GM18507 (cell line): ENCODE data around the gene RBMS3.

ENCODE experiments used
- DNase-seq: peaks from one replicate; pipeline ENCODE4 v3.0.0; 2011; ENCODE audit warnings: low read depth; ENCODE audit not compliant: insufficient read length; ENCODE audit errors: extremely low spot score
- FAIRE-seq: peaks from 2 replicates; lab custom pipeline; 2011; peaks lifted over from hg19 to GRCh38; lab: Jason Lieb, UNC

Gene RBMS3

DNA sequence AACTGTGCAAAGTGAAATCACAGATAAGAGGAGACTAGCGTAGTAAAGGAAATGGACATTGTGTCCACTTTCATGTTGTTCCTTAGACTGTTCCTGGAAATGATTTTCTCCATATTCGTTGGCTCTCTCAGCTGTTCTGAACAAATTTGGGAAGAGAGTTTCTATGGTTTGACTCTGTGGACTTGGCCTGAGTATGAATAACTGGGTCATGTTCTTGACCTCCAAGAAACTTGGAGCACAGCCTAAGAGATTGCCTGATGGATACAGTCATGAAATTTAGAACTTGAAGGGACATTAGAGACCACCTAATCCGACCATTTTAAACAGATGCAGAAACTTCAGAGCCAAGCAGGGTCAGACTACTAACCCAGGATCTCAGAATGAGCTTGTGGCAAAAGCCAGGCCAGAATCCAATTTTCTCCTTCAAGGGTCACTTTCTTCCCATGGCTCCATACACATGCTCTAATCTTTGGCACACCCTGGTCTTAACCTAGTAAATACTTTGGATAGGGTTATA, 430.4 kb downstream of the RBMS3 start:
- FAIRE-seq (no peak), DNase-seq (no peak)

DNA sequence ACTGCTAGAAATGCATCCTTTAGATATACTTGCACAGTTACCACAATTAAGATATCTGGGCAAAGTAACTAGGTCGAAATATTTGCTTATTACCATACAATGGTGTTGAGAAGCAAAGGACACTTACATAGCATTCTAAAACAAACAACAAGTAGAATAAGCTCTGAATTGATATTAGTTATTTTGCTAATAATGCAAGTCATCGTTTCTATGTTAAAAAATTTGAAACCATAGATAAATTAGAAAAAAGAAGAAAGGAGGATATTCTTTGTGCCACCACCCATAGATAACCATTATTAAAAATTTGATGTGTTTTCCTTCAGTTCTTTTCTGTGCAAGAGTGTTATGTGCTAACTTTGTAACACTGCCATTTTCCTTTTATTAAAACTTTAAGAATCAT, 435.3 kb downstream of the RBMS3 start:
- DNase-seq: no peak
- FAIRE-seq: no peak

DNA sequence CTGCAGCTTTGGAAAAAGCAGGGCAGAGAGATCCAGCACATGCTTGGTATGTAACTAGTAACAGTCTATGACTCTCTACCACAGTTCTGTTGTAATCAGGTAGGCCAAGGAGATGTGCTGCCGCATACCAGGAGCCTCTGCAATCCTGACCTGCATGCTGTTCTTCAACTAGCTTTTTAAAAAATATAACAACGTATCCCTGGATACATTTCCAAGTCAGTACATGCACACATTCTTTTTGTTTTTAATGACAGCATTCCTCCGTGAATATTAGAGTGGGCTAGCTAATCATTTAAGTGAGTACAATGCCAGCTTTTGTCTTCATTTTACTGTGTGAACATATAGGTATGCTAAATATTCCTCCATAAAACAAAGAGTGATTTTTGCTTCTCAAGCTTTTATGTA, 437.8 kb downstream of the RBMS3 start:
- no peak for DNase-seq

DNA sequence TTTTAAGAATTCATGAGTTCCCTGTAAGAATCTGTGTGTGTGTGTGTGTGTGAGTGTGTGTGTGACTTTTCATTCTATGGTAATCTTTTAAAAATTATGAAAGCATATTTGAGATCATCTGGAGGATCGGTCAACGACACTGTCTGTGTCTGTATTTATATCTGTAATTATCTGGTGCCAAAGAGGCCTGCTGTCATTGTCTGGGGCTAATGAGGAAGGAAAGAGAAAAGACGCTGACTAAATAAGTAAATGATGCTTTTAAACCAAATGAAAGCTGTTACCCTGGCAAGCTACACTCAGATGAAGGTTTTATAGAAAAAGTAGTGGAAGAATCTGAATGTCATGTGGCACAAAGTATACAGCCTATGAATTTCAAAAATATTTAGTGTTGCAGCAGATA, 439.8 kb downstream of the RBMS3 start:
- FAIRE-seq: no peak
- no peak for DNase-seq

More for the DNA sequence above, 437.8 kb downstream of the RBMS3 start:
- no peak for FAIRE-seq

DNA sequence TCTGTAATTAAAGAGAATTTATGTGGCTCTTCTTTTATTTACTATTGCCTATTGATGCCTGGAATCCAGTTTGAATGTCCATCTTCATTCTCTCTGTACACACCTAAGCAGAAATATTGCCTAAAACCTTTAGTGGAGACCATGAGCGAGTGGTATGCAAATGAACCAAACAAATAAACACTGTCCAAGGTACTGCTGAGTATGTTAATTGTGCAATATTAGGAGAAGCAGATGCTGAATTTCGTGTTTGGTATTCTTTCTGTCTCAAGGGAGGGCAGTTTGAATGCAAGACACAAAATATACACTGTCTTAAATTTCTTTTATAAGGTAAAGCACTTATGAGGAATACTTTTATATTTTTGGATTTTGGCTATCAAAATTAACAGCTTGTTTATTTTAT, 440.9 kb downstream of the RBMS3 start:
- FAIRE-seq (no peak), DNase-seq (no peak)

DNA sequence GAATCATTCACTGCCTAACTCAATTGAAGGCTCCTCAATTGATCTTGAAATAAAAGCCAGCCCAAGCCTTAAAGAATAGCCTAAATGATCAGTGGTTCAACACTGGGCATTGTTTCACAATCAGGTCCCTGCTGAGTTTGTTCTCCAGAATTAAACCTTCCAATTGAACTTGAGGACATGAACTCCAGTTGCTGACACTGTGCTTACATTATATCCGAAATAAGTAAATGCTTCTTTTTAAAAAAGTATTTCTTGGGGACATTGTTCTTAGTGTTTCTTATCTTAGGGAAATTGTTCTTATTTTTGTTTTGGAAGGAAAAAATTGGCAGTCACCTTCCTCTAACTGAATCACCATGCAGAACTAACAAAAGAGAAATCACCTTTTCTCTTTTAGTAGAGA, 450.2 kb downstream of the RBMS3 start:
- FAIRE-seq: no peak
- DNase-seq: no peak

DNA sequence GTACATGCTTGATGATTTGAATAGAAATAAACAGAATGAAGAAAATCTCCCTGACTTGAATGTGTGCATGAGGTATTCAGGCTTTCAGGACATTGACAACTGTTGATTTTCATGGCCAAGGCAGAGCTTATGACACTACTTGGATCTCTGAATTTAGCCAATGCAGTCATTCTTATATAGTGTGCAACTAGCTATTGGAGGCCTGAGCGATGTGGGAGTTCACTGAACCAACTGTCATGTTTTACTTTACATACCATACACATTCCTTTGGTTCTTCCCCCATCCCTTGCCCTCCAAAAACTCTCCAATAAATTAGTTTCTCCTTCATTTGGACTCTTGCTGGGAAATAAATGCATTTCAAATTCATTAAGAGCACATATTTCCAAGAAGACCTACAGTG, 460.4 kb downstream of the RBMS3 start:
- DNase-seq (no peak), FAIRE-seq (no peak)

DNA sequence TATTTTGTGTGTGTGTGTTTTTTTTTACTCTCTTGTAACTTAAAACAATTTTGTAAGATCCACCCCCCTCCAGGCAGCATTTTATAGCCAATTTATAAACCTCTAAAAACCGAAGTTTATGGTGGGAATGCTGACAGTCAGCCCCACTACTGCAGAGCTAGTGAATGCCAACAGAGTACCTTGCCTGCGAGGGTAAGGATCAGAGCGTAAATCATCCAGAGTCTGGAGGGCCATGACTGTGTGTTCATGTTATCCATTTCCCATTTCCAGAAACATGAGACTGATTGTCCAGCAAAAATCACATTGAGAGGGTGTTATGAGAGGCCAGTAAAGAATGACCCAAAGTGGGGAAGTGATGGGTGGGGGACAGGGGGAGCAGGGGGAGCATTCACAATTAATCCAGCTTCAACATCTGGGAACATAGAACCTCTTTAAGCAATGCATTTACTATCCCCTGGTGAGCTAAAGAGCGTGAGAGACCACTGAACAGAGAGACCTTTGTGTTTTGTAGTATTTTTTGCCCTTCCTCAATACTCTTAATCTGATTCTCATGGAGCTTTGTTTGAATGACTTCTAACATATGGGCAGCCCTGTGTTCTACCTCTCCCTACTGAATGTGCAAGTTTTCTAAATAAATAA, 464.5 kb downstream of the RBMS3 start:
- DNase-seq (no peak), FAIRE-seq (no peak)

DNA sequence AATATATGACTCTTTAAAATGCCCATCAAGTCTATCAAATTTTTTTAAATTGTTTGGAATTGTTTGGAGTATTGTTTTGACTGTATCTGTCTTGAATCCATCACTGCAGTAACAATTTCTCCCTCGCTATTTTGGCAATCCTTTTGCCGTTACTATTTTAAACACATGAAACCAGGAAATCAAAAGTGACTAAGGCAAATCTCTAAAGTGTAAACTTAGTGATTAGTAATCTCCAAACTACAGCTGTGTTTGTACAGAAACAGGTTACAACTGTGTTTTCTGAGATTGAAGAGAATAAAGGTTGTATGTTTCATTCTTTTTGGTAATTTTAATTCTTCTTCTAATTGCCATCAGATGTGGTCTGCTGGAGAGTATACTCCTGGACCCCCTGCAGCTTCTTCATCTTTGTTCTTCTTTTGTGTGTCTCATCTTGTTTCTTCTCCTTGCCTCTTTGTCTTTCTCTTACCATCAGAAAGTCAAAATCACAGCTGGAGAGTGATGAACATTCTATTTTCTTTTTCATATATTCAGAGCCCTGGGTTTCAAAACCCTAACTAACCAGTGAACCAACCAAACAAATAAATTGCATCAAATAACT, 465.4 kb downstream of the RBMS3 start:
- no peak for DNase-seq
- FAIRE-seq: no peak

DNA sequence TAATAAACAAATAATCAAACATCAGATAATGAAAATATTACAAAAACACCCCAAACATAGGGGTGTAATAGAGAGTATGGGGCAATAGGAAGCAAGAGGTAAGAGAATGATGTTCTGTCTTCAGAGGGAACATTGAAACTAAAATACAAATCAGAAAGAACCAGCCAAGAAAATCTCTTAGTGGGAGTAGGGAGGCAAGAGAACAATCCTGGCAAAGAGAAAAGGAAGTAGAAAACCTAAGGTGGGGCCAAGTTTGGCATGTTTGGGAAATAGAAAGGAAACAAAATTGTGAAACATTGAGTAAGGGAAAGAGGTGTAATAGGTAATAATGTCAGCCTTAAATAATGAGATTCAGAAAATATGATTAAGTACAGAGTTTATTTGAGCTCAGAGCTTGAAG, 467.1 kb downstream of the RBMS3 start:
- FAIRE-seq (no peak), DNase-seq (no peak)

DNA sequence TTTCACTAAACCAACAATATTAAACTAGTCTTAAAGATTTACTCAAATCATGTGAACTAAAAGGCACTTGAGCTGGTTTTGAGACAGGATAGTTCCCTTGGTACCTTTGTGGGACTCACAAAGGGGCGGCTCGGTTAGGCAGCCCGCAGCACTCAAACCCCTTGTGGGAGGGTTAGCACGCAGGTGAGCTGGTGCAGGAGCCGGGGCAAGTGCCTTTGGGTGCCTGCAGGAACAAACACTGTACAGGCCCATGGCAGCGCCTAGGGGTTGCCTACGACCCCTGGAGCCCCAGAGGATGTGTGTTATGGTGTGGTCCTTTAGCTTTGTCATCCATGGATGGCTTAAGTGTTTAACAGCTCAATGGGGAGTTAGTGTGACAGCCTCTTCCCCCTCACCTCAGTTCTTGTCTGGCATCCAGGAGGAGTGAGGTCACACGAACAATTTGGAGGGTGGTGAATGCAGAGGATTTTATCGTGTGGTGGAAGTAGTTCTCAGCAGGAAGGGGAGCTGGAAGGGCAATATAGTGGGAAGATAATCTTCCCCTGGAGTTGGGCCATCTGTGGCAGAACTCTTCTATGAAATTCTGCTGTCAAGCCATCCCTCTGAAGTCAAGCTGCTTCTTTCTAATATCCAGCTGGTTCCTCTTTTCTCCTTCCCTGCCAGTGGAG, 470.9 kb downstream of the RBMS3 start:
- FAIRE-seq (no peak), DNase-seq (no peak)

DNA sequence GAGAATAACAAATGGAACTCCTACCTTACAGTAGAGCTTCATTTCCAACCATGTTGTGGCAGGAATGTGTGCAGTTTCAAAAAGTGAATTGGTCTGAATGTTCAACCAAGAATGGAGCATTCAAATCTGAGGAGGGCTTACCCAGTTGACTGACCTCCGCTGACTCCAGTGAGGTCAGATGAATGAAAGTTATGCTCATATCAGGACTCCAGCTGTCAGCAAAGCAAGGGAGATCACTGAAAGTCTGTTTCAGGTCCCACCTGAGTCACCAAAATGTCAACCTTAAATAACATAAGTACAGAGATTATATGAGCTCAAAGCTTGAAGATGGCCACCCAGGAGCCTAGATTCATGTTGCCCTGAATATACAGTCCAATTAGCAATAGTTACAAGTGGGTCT, 473.5 kb downstream of the RBMS3 start:
- FAIRE-seq: no peak
- no peak for DNase-seq

DNA sequence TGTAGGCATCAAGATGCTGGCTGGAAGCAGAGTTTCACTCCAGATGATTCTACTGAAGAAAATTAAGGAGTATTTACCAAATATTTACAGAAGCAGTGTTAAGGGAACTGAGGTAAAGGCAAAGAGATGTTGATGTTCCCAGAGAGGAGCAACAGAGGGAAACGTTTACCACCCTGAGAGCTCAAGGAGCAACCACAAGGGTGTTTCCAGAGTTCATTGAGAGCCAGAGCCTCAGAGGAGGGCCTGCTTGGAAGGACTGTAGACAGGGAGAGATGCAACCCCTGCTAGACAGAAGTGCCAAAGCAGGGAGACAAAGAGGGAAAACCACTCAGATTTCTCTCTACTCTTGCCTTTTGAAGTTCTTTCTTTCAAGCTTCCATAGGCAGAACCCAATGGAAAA, 474.5 kb downstream of the RBMS3 start:
- no peak for FAIRE-seq

DNA sequence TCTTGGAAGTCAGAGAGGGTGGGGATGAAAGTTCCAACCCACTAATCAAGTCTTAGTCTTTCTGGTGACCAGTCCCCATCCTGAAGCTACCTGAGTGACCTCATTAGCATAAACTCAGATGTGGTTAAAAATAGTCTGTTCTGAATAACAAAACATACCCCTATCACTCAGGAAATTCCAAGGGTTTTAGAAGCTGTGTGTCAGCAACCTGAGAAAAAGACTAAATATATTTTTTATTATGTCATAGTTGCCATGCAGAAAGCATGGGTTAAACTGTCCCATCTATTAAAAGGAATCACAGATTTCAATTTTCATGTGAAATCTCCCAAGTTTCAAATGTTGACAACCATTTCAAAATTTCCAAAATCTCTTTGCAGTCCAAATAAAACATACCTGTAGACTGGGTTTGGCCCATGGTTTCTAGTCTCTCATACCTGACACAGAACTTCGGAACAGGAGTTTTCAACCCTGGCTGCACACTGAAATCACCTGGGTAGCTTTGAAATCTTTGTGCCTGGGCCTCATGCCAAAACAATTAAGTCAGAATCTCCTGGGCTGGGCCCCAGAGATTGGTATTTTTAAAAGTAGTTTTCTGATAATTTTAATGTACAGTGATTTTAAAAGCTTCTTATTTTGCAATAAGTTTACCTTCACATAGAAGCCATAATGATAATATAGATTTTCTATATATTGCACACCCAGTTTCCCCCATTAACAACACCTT, 476.3 kb downstream of the RBMS3 start:
- no peak for FAIRE-seq
- no peak for DNase-seq

More for the DNA sequence above, 474.5 kb downstream of the RBMS3 start:
- no peak for DNase-seq

DNA sequence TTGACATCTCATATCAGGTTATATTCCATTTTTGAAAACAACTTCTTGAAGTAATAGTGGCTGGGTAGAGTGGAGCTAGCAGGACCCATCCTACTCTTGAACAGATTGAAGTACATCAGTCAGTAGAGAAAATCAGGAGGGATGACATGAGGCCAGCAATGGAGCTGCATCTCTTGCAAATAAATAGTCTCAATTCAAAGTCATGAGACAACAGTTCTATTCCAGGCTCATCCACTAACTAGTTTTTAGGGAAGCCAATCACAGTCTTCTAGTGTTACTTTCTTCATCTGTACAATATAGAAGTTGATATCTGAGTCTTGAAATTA, 477.2 kb downstream of the RBMS3 start:
- DNase-seq: no peak
- FAIRE-seq: no peak

DNA sequence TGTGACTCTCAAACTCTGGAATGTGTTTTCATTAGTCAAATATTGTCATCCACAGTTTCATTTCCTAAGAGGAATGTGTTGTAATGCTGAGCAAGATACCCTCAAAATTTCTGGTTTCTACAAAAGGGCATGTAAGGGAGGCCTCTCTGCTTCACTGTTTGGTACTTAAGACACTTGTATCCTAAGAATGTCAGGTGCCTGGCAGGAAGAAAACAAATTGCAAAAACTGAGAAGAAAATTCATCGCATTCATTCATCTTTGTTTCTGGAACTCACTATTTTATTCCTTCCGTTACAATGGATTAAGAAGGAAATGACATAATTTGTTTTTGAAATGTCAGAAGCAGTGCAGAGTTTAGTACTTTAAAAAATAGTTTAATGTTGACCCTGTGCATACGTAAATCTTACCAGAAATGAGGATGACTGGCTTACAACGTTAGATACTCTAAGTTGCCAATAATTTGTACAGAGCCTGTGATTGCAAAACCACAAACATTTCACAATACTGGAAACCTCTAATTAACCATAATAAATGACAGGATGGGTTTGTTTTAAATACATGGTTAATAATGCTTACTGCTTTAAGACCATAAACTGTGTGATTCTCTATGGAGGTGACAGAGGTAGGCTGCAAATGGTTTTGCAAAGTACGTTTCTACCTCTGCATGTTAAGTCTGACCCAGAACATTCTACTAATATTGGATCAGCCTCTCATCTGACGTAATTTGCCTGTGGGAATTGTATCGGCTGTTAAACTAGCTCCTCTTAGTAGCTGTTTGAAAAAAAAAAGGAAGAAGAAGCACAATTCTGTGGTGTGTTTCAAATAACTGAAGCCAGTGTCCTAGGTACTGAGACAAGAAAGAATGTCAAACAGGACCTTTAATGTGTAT, 477.8 kb downstream of the RBMS3 start:
- FAIRE-seq (no peak), DNase-seq (no peak)

DNA sequence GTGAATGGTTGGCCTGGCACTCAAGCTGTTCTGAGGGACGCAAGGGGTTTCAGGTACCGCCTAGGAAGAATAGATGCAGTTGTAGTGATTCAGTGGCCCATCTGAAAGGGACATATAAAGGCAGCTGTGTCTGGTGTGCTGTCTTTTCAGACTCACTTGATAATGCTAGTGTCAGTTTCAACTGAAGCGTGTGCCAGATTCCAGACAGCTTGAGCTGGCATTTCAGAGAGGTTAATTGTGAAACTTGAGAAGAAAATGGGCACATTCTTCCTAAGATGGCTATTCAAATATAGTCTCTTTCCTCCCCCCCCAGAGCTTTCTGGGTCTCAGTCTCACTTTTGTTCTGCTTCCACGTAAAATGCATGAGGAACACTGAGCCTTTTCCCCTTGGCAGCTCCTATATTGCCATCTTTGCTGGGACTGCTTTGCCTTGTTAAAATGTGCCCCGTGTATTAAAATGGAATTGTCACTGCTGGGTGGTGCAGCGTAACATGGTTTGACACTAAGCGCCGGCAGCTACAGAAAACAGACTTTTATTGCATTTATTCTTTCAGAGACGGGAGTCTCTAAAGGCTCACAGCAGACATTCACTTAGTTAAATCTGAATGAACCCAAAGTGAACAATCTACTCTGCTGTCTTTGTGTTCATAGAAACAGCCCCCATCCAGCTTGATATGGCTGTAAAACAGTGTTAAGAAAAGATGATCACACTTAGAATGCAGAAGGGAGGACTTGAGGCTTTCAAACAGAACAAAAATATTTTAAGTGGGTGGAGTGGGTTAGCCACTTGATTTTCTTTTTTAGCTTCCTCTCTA, 478.7 kb downstream of the RBMS3 start:
- FAIRE-seq: no peak
- DNase-seq: no peak

DNA sequence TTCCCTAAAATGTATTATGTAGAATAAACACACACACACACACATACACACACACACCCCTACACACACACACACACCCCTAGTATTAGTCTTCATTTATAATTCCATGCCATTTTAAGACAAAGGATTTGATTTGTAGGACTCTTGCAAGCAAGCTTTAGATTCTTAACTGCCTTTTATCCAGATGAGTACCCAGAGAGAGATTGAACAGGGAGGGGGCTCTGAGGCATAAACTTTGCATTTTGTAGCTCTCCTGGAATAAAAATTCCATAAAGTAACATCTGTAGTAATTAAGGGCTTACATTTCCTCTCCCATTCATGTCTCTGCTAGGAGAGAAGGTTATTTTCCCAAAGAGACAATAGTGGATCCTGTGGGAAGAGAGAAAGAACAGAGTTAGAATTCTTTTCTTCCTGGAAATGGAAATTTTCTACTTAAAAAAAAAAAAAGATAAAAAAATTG, 479.4 kb downstream of the RBMS3 start:
- DNase-seq (no peak), FAIRE-seq (no peak)

DNA sequence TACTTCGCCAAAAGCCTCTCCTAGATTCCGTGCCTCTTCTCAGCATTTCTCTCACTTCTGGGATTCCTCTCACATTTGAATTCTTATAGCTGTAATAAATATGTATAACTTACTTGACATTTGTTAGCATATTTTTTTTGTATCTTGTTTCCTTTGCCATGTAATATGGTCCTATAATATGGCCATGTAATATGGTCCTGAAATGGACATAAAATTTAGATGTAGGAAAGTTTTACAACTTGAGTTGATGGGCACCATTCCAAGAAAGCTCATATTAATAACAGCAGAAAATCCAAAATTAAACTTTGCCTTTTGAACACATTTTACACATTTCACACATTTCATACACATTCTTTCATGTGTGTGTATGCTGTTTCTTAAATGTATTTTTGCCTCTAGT, 480.6 kb downstream of the RBMS3 start:
- no peak for FAIRE-seq

More for the DNA sequence above, 480.6 kb downstream of the RBMS3 start:
- no peak for DNase-seq
